Heart left ventricle (tissue), 13 donors: ENCODE measurements around the gene RAD51B.

Experiments
- CTCF ChIP-seq, 12 donors: fragments of 200-600 bp; sonication (generic) in 4 of 12; IDR thresholded peaks; one replicate each; pipeline versions ENCODE4 v1.5.0 to v1.8.0; 2018 to 2022; ENCODE audit warnings: antibody characterized with exemption in 12 of 12, mild to moderate bottlenecking in 5 of 12
- POLR2A ChIP-seq, 2 donors: fragments of 450-650 bp; IDR thresholded peaks; one replicate each; pipeline ENCODE4 v1.6.1; 2017; ENCODE audit warnings: antibody characterized with exemption in 2 of 2, mild to moderate bottlenecking in 2 of 2, moderate library complexity in 2 of 2
- donor health status: ischemic (EF 13 %, LVEDD 7.1; RV severe dilation, severe dysfunction).
- donor health status: DM: no; HTN: yes; CAD: no.
- donor health status: DM: no; HTN: no; CAD: no.
- donor health status: ischemic (EF 25% LVEDD 6.9; RV normal size, moderate dysfunction).
- donor health status: ischemic (EF 25% LVEDD 5.7; RV mildly dilated, moderate dysfunction).
- donor health status: ischemic (EF 35%, LVEDD 5.7; RV mildly dilated, moderate dysfunction).
- donor health status: nonischemic (EF 11% LVEDD 7.7; RV severe dilation, severe dysfunction).
- donor health status: DM: yes; HTN: yes; CAD: no.
- donor health status: PGD.
- donor health status: ischemic (EF 29% LVEDD 5.4; RV normal size, mild dysfunction).
- donor health status: nonischemic (EF 23%, LVEDD 6.1; RV moderate dilation, normal function).

GRCh38 chr14:68234101-68234905 lies 414.7 kb downstream of the RAD51B start:
- TF ChIP-seq CTCF (IDR thresholded peaks at IDR 0.05) (no peak), POLR2A (IDR thresholded peaks at IDR 0.05) (no peak)
